ENCODE measurements around the gene POLA1.

POLA1 gene

GRCh38 chrX:24693453-24694202 is at the start of gene POLA1 (continued):
- TF ChIP-seq ZNF362 (tag by site-specific recombination; IDR thresholded peaks at IDR 0.05) (no peak), PRDM2 (tag by site-specific recombination; IDR thresholded peaks at IDR 0.05; ENCODE audit: borderline replicate concordance) (no peak), ZNF585B (tag by site-specific recombination; IDR thresholded peaks at IDR 0.05) (no peak), ZNF513 (tag by site-specific recombination; IDR thresholded peaks at IDR 0.05) (no peak), ZNF449 (tag by site-specific recombination; IDR thresholded peaks at IDR 0.05) (peak; percentile 84), ZNF658 (tag by site-specific recombination; IDR thresholded peaks at IDR 0.05) (no peak), ZNF621 (tag by site-specific recombination; IDR thresholded peaks at IDR 0.05) (no peak), ZNF423 (tag by site-specific recombination; IDR thresholded peaks at IDR 0.05) (peak; percentile 93), ZSCAN23 (tag by site-specific recombination; IDR thresholded peaks at IDR 0.05) (no peak), ZNF146 (tag by site-specific recombination; IDR thresholded peaks at IDR 0.05) (no peak), INSM2 (tag by site-specific recombination; IDR thresholded peaks at IDR 0.05) (peak; percentile 67), SETDB1 (IDR thresholded peaks at IDR 0.05; ENCODE audit: insufficient read length, low read length) (no peak), ATF2 (tag by site-specific recombination; IDR thresholded peaks at IDR 0.05; ENCODE audit: low read depth) (no peak), ZNF560 (tag by site-specific recombination; IDR thresholded peaks at IDR 0.05; ENCODE audit: borderline replicate concordance) (no peak), ZSCAN18 (tag by site-specific recombination; IDR thresholded peaks at IDR 0.05) (no peak), ZBTB17 (tag by site-specific recombination; IDR thresholded peaks at IDR 0.05) (peak; percentile 93), ZNF19 (tag by site-specific recombination; IDR thresholded peaks at IDR 0.05; ENCODE audit: low read depth) (no peak), ZNF18 (tag by site-specific recombination; IDR thresholded peaks at IDR 0.05) (no peak), PBX3 (CRISPR knock-in tag; IDR thresholded peaks at IDR 0.05) (peak; percentile 96), OSR2 (tag by site-specific recombination; IDR thresholded peaks at IDR 0.05) (peak; percentile 73)
